ENCODE data around the gene CRYBB1.

The CRYBB1 gene

GRCh38 chr22:26617271-26618199, at the start of gene CRYBB1:
Gene CRYBB1, minus strand, starts transcription at chr22:26618027. Its CDS starts 1,708 bp downstream, at chr22:26616319.
- DNase-seq (ENCODE audit: low read depth in 2 of 2): no peak

GRCh38 chr22:26667140-26667539, 49.3 kb upstream of the CRYBB1 start:
- DNase-seq (ENCODE audit: low read depth in 2 of 2): no peak

DNA sequence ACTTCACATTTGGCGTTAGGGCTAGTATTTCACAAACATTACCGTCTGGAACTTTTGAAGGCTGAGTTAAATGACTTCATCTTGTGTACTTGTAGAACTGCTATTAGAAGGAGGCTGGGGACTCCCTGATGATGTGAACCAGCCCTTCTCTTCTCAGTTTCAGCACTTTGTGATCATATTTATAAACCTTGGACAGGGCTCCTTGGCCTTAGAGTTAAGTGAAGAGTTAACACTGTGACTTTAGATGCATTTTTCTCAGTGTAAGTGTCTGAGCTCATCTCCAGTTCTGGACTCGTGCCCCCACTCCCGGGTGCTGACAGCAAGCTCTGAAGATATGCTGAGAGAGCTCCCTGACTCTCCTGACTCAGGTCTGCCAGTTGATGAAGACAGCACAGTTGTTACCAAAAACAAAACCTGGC, 48.0 kb upstream of the CRYBB1 start:
- DNase-seq (ENCODE audit: low read depth in 2 of 2): no peak

DNA sequence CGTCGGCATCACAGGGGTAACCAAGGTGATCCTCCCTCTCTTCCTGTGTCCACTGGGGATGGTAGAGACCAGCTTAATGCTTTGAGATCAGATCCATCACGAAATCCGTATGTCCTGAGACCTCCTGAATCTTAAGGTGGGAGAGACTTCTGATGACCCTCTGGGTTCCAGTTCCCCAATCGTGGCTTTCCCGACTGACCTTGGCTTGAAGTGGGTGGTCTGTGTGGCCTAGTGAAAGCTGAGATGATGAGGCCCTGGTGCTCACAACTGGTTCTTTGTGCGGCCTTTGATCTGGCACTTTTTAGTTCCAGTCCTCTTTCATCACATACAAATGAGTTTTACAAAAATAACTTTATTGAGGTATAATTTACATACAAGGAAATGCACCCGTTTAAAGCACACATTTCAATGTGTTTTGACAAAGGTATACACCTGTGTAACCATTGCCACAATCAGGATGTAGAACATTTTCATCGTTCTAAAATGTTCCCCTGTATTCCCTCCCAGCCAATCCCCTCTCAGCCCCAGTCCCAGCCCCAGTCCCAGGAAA, 45.6 kb upstream of the CRYBB1 start:
- DNase-seq (ENCODE audit: low read depth in 2 of 2): no peak

GRCh38 chr22:26662160-26662559, 44.3 kb upstream of the CRYBB1 start:
- DNase-seq (ENCODE audit: low read depth in 2 of 2): no peak

DNA sequence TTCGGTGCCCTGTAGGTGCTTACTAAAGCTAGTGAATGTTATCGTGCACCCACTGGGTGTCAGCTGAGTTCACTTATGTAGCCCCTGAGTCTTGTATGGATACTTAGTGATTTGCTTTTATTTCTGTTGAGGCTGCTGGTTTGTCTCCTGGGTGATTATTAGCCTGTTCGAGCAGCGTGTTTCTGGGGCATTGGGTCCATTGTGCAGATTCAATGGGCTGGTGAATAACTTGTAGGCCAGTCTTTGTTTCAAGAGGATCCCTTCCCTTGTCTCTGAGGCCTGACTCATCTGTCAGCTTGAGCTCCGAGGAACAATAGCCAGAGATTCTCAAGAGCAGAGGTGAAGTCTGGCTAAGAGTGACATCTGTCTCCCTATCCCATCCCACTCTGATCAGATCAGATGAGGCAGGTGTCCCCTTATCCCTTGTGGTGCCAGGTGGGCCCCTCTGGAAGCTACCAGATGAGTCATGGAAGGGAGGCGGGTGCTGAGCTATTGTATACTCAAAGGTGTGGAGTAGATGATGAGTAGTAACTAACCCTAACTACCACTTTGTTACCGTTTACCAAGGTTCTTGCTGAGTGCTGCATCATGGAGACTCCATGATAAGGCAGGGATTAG, 43.2 kb upstream of the CRYBB1 start:
- DNase-seq (ENCODE audit: low read depth in 2 of 2): no peak

DNA sequence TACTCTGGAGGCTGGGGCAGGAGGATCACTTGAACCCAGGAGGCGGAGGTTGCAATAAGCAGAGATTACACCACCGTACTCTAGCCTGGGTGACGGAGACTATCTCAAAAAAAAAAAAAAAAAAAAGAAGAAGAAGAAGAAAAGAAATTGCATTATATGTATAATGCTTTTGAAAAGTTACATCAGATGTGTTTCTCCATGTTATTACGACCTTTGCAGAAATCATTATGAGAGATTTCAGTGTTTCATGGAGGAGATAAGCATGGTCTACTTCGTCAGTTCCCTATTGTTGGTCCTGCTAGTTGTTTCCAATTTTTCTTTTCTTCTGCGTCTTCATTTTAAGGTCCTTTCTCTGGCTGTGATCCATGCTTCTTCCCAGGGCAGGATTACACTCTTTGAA, 42.5 kb upstream of the CRYBB1 start:
- DNase-seq (ENCODE audit: low read depth in 2 of 2): no peak

GRCh38 chr22:26658671-26659478, 41.0 kb upstream of the CRYBB1 start:
- DNase-seq (ENCODE audit: low read depth in 2 of 2): peak; percentile 69

DNA sequence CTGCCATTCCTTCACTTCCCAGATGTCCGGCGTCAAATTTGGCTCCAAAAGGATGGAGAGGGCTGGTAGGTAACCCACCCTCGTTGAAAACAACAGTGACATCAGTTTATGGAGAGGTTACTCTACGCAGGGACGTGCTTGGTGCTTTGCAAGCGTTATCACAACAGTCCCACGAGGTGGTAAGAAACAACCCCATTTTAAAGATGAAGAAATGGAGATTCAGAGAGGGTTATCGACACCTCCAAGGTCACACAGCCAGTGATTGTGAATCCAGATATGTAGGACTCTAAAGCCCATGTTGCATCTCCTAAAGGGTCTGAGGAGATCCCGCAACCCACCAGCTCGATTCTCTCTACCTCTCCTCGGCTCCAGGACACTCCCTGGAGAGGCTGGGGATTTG, 40.3 kb upstream of the CRYBB1 start:
- no peak for DNase-seq (ENCODE audit: low read depth in 2 of 2)

- DNase-seq (ENCODE audit: low read depth in 2 of 2): peak; percentile 37 to 53
Measured at GRCh38 chr22:26656891-26657851, 39.3 kb upstream of the CRYBB1 start, which contains the start of gene MIAT. Gene MIAT, plus strand, starts transcription at chr22:26657588.

DNA sequence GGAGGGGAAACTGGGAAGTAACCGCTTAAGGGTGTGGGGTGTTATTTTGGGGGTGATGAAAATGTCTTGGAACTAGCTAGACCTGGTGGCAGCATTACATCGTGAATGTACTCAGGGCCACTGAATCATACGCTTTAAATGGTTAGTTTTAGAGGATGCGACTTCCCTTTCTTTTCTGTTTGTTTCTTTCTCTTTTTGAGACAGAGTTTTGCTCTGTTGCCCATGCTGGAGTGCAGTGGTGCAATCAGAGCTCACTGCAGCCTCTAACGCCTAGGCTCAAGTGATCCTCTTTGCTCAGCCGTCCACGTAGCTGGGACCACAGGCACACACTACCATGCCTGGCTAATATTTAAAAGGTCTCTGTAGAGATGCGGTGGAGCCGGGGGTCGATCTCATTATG, 34.0 kb upstream of the CRYBB1 start:
- no peak for DNase-seq (ENCODE audit: low read depth in 2 of 2)

- DNase-seq (ENCODE audit: low read depth in 2 of 2): no peak
Measured at GRCh38 chr22:26650722-26651421, 33.0 kb upstream of the CRYBB1 start.

DNA sequence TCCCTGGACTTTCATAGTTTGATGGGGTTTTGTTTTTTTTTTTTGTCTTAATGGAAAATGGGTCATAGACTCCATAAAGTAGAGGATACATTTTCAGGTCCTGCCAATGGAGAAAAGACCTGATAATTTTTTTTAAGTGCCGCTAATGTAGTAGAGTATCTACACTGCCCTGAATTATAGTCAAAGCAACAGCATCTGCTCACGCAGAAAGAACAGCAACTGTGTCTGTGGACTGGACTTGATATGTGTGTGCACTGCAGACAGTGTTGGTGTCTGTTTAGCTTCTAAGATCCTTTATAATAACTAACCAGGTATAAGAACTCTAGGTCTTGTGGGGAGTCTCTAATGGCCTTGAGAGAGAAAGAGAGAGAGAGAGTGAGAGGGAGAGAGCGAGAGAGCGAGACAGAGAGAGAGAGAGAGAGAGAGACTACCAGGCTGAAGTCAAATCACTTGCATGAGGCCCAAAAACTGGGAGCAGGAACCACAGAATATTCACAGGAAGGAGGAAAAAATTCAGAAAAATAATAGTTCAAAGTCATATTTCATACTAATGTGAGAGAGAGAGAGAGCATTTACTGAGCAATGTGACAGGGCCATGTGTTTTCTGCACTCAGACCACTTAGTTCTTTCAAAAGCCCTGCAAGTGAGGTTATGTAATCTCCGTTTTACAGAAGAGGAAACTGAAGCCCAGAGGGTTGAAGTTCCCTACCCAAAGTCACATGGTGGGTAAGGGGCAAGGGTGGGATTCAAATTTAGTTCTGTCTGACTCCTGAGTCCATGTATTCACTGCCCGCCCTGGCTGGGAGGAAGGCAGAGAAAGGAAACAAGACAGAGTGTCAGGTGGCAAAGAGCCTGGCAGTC, 30.9 kb upstream of the CRYBB1 start:
- no peak for DNase-seq (ENCODE audit: low read depth in 2 of 2)

GRCh38 chr22:26648011-26648497, 30.2 kb upstream of the CRYBB1 start:
- no peak for DNase-seq (ENCODE audit: low read depth in 2 of 2)

DNA sequence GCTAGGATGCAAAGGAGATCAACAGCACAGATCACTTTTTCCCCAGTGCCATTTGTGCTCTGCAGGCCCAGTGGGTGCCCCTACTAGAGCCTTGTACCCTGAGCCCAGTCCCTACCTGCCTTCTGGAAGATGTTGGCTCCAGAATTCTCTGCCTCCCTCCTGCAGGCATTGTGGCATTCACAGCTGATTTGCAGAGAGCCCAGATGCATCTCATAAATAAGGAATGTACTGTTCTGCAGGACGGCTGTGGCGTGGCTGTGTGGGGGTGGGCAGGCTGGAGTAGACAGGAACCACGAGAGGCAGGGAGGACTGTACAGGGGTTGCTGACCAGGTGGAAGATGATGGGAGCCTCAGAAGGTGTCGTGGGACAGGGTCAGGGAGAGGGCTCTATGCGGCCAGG, 28.3 kb upstream of the CRYBB1 start:
- DNase-seq (ENCODE audit: low read depth in 2 of 2): no peak

- DNase-seq (ENCODE audit: low read depth in 2 of 2): no peak
Measured at GRCh38 chr22:26643418-26644100, 25.7 kb upstream of the CRYBB1 start.

- peak; percentile 60 to 74 for DNase-seq (ENCODE audit: low read depth in 2 of 2)
Measured at GRCh38 chr22:26642465-26643417, 24.9 kb upstream of the CRYBB1 start.
